C4-2B (cell line): ENCODE results near the gene SLC51B.

Source experiments
- H3K27ac ChIP-seq: fragments of 450-650 bp; 2 replicates; pipeline ENCODE4 v1.5.1; 2017
- CTCF ChIP-seq: fragments of 450-650 bp; conservative IDR thresholded peaks from 2 replicates; pipeline ENCODE4 v1.5.1; 2017; ENCODE audit warnings: mild to moderate bottlenecking
- ZFX ChIP-seq: fragments of 450-650 bp; IDR thresholded peaks from 2 replicates; pipeline ENCODE4 v1.6.1; 2017

The SLC51B gene

GRCh38 chr15:65054333-65055200, 9.4 kb downstream of the SLC51B start:
- TF ChIP-seq ZFX: no peak
- TF ChIP-seq CTCF: peak; percentile 94
- H3K27ac ChIP-seq: peak overlapping the region; percentile 8; the same call in 1 of the 2 replicates

- H3K27ac ChIP-seq: peak overlapping the region; percentile 8; the same call in 1 of the 2 replicates
Observed at GRCh38 chr15:65055201-65055870, 10.1 kb downstream of the SLC51B start.

GRCh38 chr15:65056106-65056505, 10.9 kb downstream of the SLC51B start:
- TF ChIP-seq ZFX (no peak), CTCF (no peak)
- no peak overlapping the region for H3K27ac ChIP-seq

More at GRCh38 chr15:65055201-65055870, 10.1 kb downstream of the SLC51B start:
- no peak for TF ChIP-seq ZFX
- no peak for TF ChIP-seq CTCF

- H3K27ac ChIP-seq: no peak overlapping the region
- no peak for TF ChIP-seq ZFX
- no peak for TF ChIP-seq CTCF
Observed at GRCh38 chr15:65056868-65057548, 11.8 kb downstream of the SLC51B start.

GRCh38 chr15:65057549-65057940, 12.4 kb downstream of the SLC51B start:
- H3K27ac ChIP-seq: no peak overlapping the region
- no peak for TF ChIP-seq CTCF
- no peak for TF ChIP-seq ZFX

GRCh38 chr15:65058394-65059368, 13.5 kb downstream of the SLC51B start:
- TF ChIP-seq ZFX (no peak), CTCF (no peak)
- H3K27ac ChIP-seq: no peak overlapping the region
